Transverse colon (tissue), 4 donors: ENCODE results near the gene ZMIZ1.

Experiments used
- EP300 ChIP-seq: sonication (generic); formaldehyde crosslinking; IDR thresholded peaks from one replicate; pipeline ENCODE4 v1.6.1; 2017; ENCODE audit warnings: antibody characterized with exemption, low read depth
- POLR2A ChIP-seq: fragments of 450-650 bp; IDR thresholded peaks from one replicate; pipeline ENCODE4 v1.6.1; 2016; ENCODE audit warnings: antibody characterized with exemption, mild to moderate bottlenecking, moderate library complexity
- POLR2AphosphoS5 ChIP-seq, 3 donors: sonication (generic); formaldehyde crosslinking; IDR thresholded peaks; one replicate each; pipeline ENCODE4 v1.6.1; 2016; ENCODE audit warnings: antibody characterized with exemption in 3 of 3
- TF ChIP-seq, protein P1 (sequence below), 5 experiments: fragments of 200-600 bp in 3 of 5; fragments of 450-650 bp in 2 of 5; sonication (generic) in 3 of 5; IDR thresholded peaks; 1 replicate in 2 of 5; 2 replicates in 3 of 5; pipeline ENCODE4 v1.5.1; 2016 to 2017; ENCODE audit warnings: antibody characterized with exemption in 5 of 5, inconsistent platforms in 3 of 5, mild to moderate bottlenecking in 2 of 5, moderate library complexity in 1 of 5

- TF ChIP-seq, protein P1, sequence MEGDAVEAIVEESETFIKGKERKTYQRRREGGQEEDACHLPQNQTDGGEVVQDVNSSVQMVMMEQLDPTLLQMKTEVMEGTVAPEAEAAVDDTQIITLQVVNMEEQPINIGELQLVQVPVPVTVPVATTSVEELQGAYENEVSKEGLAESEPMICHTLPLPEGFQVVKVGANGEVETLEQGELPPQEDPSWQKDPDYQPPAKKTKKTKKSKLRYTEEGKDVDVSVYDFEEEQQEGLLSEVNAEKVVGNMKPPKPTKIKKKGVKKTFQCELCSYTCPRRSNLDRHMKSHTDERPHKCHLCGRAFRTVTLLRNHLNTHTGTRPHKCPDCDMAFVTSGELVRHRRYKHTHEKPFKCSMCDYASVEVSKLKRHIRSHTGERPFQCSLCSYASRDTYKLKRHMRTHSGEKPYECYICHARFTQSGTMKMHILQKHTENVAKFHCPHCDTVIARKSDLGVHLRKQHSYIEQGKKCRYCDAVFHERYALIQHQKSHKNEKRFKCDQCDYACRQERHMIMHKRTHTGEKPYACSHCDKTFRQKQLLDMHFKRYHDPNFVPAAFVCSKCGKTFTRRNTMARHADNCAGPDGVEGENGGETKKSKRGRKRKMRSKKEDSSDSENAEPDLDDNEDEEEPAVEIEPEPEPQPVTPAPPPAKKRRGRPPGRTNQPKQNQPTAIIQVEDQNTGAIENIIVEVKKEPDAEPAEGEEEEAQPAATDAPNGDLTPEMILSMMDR (IDR thresholded peaks at IDR 0.05): no peak
- TF ChIP-seq POLR2A (no peak), POLR2AphosphoS5 (IDR thresholded peaks at IDR 0.05) (no peak), EP300 (no peak)
Observed at GRCh38 chr10:79269969-79270368, 201.2 kb downstream of the ZMIZ1 start.
